NCI-H2107 (cell line): ENCODE measurements around the gene KLK14.

Experiments
- DNase-seq: peaks from one replicate; lab custom pipeline; 2025; lab: John Stamatoyannopoulos, UW

The KLK14 gene

DNA sequence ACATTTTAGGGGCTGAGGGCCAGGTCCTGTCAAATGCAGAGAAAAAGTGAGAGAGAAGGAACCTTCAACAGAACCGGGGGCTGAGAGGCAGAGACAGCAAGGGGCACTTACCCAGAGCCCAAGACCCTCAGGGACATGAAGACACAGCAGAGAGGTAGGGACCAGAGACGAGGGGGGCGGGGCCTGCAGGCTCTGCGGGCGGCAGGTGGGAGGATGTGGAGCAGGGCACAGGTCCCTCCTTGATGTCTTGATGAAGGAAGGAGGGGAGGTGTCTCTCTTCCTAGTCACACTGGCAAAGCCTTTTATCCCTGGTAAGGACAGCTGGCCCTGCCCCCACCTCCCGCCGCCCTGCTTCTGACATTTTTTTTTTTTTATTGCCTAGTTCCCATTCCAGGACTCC, at the start of gene KLK14:
Gene KLK14 (minus strand): TSS at position 277 of the 400 bp plus-strand sequence. CDS start 273 bp downstream, at position 4.
- no peak for DNase-seq

DNA sequence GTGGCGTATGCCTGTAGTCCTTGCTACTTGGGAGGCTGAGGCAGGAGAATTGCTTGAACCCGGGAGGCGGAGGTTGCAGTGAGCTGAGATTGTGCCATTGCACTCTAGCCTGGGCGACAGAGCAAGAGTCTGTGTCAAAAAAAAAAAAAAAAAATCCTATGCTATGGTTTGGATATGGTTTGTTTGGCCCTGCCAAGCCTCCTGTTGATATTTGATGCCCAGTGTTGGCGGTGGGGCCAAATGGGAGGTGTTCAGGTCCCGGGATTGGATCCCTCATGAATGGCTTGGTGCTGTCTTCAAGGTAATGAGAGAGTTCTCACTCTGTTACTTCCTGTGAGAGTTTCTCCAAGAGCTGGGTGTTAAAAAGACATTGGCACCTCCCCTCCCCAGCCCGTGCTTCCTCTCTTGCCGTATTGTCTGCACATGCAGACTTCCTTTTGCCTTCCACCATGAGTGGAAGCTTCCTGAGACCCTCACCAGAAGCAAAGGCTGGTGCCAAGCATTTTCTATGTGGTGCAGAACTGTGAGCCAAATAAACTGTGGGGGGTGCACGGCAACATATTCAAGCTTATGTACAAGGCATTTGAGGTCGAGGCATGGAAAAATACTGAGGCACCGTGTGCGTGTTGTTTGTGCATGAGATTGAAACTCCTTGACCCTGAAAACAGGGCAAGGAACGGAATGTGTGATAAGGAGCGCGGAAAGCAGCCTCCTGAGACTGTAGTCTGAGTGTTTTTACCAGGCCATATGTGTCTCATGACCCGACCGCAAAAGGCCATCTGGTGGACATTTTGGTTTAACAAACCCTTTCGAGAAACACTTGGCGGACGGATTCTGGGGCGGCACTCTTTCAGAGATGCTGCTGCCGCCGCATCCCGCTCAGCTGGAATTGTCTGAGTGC, 49.3 kb upstream of the KLK14 start:
- DNase-seq: no peak

DNA sequence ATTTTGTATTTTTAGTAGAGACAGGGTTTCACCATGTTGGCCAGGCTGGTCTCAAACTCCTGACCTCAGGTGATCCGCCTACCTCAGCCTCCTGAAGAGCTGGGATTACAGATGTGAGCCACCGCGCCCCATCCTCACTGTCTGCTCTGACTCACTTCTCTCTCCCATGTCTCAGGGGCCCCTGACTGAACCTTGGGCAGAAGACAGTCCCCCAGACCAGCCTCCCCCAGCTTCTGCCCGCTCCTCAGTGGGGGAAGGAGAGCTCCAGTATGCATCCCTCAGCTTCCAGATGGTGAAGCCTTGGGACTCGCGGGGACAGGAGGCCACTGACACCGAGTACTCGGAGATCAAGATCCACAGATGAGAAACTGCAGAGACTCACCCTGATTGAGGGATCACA, 47.0 kb upstream of the KLK14 start:
- no peak for DNase-seq

DNA sequence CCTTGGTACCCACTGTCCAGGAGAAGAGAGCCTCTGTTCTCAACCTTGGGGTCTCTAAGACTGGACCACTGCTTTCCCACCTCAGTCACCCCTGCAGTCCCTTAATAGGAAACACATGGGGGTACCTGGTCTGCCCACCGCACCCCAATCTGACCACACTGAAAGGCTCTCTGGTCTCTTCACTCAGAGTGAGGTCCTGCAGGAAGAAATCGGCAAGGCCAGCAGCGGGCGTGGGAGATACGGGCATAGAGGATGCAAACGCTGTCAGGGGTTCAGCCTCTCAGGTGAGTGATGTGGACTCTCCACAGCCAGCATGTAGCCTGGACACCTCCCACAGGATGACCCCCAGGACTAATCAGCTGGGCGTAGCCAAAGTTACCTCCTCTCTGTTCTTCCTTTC, 45.5 kb upstream of the KLK14 start:
- DNase-seq: no peak

- no peak for DNase-seq
These were observed 45.1 kb upstream of the KLK14 start for GRCh38 chr19:51127755-51128154.

GRCh38 chr19:51127032-51127431, 44.3 kb upstream of the KLK14 start:
- no peak for DNase-seq

GRCh38 chr19:51125421-51126075, 42.9 kb upstream of the KLK14 start:
- no peak for DNase-seq

- no peak for DNase-seq
These were observed 42.0 kb upstream of the KLK14 start, which contains the start of gene SIGLEC9 for GRCh38 chr19:51124729-51125128. TSS of gene SIGLEC9 (plus strand) at chr19:51124906. CDS start at chr19:51124975, 69 bp downstream.

DNA sequence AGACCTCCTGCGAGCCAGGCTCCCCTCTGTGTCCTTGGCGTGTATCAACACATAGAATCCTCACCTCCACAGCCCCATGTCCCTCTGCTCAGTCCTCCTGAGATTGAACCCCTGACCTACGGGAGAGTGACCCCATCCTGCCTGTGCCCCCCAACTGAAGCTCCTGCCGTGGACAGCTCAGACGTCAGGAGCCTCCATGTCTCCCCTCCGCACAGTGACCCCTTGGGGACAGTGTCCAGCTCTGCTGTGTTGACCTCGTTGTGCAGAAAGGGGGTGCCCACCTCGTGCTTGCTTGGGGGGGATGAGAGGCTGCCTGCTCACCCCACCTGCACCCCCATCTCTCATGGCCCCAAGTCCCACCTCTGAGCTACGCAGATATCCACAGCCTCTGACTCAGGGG, 41.5 kb upstream of the KLK14 start:
- no peak for DNase-seq

DNA sequence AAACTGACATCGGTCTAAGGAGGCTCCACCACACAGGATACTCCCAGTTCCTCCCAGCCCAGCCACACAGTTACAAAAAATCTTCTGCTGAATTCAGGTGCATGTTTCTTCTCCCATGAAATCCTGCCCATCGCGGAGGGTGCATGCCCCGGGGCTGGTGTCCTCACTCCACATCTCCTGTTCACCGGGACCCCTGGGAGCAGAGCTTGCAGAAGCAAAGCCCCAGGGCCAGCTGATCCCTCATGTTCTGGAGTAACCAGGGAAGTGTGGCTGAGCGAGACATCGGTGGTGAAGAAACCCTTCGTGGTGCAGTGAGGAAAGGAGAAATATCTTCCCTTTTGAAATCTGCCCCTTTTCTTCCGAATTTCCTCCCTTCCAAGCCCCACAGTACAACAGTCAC, 41.1 kb upstream of the KLK14 start:
- DNase-seq: no peak

- no peak for DNase-seq
These were observed 40.7 kb upstream of the KLK14 start for GRCh38 chr19:51123381-51123800.

- no peak for DNase-seq
These were observed 39.7 kb upstream of the KLK14 start for GRCh38 chr19:51122112-51122981.

- DNase-seq: no peak
These were observed 38.6 kb upstream of the KLK14 start for GRCh38 chr19:51121257-51121656.

GRCh38 chr19:51120160-51120559, 37.5 kb upstream of the KLK14 start:
- DNase-seq: no peak

DNA sequence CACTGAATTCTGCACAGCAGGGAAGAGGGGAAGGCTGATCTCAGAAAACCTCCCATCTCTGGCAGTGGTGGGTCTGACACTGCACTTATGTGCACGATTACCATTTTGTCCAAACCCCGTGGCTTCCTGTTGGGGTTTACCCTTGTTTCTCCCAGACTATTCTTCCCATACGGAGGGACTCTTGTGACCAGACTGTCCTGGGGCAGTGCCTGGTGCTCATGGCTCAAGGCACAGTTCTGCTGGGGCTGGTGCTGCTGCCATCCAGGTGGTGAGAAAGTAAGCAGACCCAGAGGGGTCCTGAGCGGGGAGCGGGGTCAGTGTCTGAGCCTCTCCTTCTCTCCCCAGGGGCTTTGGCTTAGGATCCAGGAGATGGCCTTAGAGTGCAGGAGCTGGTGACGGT, 36.9 kb upstream of the KLK14 start:
- DNase-seq: no peak

DNA sequence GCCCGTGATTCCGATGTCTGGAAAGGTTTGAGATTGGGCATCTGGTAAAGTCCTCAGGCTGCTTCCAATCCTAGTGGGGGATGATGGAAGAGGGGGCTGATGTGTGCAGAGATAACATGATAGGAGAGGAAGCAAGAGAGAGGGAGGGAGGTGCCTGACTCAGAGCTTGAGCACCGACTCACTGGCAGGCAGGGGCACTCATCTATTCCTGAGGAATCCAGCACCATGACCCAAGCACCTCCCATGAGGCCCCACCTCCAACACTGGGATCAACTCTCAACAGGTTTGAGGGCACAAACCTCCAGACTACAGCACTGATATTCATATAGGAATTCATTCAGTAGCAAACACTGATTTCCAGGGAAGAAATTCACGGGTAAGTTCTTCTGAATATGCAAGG, 36.4 kb upstream of the KLK14 start:
- DNase-seq: no peak

GRCh38 chr19:51116736-51117286, 34.1 kb upstream of the KLK14 start:
- no peak for DNase-seq

GRCh38 chr19:51114087-51114729, 31.5 kb upstream of the KLK14 start:
- no peak for DNase-seq

GRCh38 chr19:51111606-51112005, 28.9 kb upstream of the KLK14 start:
- no peak for DNase-seq

DNA sequence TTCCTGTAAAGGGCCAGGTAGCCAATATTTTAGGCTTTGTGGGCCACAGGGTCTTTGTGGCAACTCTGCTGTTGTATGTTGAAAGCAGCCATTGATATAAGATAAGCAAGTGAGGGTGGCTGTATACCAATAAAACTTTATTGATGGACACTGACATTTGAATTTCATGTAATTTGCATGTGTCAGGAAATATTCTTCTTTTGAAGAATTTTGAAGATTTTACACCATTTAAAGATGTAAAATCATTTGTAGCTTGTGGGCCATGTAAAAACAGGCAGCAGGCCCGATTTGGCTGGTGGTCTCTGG, 27.9 kb upstream of the KLK14 start:
- DNase-seq: no peak

DNA sequence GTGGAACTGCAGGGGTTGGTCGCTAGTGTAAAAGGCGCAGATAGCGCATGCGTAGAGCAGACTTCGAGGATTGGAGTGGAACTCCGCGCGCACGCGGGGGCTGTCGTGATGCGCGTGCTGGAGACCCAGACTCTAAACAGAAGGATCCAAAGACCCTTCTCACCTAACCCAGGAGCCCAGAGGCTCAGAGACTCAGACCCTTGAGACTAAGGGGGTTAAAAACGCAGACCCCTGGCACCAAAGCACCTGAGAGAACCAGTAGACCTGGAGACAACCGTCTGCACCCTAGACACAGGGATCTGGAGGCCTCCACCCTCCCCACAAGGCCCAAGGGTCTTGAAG, 26.1 kb upstream of the KLK14 start:
- no peak for DNase-seq
